ENCODE measurements around the gene DES. TPM values are rescaled to one million over a fixed set of nuclear protein-coding genes. Genes with fewer than 3 reads are reported as not detected.

The DES gene
- total RNA-seq, 1 donor from 2014 or later, result 19.8 TPM

DNA sequence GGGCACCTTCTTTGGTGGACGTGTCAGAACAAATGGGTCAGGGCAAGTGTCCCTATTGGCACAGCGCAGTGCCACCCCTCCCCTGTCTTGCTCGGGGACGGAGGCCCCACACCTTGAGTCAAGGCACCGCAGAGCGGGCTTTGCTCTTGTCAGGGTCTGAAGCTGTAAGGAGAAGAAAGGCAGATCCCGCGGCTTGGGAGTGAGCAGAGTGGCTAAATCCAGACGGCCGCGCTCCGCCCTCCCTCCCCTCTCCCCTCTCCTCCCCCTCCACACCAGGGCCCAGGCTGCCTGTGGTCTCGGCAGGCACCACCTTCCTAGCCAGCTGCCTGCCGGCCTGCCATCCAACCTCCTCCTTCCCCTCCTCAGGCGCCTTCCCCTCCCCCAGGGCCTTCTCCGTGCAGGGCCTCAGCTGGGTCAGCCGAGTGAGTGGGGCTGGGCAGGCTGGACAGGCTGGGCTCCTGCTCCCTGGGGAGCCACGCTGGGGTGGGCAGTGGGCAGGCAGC lies 42.3 kb downstream of the DES start:
- Mint-ChIP-seq H3K4me3 (ENCODE audit: unreplicated experiment) (peak overlapping the region; percentile 57), H3K36me3 (ENCODE audit: low read depth) (peaks cover 20% of the 10 kb centered on the region), H3K9me3 (ENCODE audit: low read depth) (no peaks in the 10 kb centered on the region), H3K27me3 (ENCODE audit: low read depth) (no peaks in the 10 kb centered on the region), H3K27ac (ENCODE audit: unreplicated experiment) (peak overlapping the region; percentile 91), H3K4me1 (ENCODE audit: low read depth) (peaks cover 38% of the 10 kb centered on the region)
- DNase-seq (ENCODE audit: low spot score), result peak; percentile 97
- TF ChIP-seq, protein P1, sequence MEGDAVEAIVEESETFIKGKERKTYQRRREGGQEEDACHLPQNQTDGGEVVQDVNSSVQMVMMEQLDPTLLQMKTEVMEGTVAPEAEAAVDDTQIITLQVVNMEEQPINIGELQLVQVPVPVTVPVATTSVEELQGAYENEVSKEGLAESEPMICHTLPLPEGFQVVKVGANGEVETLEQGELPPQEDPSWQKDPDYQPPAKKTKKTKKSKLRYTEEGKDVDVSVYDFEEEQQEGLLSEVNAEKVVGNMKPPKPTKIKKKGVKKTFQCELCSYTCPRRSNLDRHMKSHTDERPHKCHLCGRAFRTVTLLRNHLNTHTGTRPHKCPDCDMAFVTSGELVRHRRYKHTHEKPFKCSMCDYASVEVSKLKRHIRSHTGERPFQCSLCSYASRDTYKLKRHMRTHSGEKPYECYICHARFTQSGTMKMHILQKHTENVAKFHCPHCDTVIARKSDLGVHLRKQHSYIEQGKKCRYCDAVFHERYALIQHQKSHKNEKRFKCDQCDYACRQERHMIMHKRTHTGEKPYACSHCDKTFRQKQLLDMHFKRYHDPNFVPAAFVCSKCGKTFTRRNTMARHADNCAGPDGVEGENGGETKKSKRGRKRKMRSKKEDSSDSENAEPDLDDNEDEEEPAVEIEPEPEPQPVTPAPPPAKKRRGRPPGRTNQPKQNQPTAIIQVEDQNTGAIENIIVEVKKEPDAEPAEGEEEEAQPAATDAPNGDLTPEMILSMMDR (IDR thresholded peaks at IDR 0.05), result no peak

DNA sequence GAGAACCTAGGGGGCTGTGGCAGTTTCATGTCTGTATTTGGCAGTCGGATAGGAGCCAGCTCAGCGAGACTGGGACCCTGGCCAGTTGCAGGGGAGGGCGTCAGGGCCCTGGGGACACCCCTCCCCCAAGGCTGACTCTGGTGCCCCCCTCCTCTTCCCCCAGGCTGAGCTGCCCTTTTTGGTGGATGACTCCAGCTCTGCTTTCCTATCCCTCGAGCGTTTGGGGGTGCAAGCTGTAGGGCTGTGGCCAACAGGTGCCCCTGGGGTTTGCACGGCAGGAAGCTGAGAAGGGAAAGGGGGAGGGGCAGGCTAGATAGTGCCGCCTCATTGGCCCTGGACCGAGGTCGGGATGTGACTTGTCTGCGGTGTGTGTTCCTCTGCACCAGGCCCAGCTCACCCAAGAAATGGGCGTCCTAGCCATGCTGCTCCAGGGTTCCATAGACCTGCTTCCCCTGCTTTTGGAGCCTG lies 42.9 kb downstream of the DES start:
- no peaks in the 10 kb centered on the region for H3K27me3 Mint-ChIP-seq (ENCODE audit: low read depth)
- TF ChIP-seq, protein P1 (IDR thresholded peaks at IDR 0.05), result no peak
- H3K36me3 Mint-ChIP-seq (ENCODE audit: low read depth), result peaks cover 17% of the 10 kb centered on the region
- peaks cover 38% of the 10 kb centered on the region for H3K4me1 Mint-ChIP-seq (ENCODE audit: low read depth)
- peak overlapping the region; percentile 2 for H3K4me3 Mint-ChIP-seq (ENCODE audit: unreplicated experiment)
- peak overlapping the region; percentile 91 for H3K27ac Mint-ChIP-seq (ENCODE audit: unreplicated experiment)
- peak; percentile 84 for DNase-seq (ENCODE audit: low spot score)
- no peaks in the 10 kb centered on the region for H3K9me3 Mint-ChIP-seq (ENCODE audit: low read depth)

DNA sequence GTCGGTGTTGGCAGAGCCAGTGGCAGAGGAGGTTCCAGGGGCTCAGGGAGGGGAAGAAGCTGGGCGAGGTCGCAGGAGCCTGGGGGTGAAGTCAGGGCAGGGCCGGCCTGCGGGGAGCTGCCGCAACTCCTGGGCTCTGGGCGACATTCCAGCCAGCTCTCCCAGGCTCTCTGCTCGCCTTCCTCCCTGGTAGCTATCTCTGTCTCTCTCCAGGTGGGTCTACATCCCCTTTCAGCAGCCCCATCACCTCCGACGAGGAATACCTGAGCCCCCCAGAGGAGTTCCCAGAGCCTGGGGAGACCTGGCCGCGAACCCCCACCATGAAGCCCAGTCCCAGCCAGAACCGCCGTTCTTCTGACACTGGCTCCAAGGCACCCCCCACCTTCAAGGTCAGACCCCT lies 43.5 kb downstream of the DES start:
- TF ChIP-seq, protein P1 (IDR thresholded peaks at IDR 0.05), result no peak
- no peaks in the 10 kb centered on the region for H3K9me3 Mint-ChIP-seq (ENCODE audit: low read depth)

DNA sequence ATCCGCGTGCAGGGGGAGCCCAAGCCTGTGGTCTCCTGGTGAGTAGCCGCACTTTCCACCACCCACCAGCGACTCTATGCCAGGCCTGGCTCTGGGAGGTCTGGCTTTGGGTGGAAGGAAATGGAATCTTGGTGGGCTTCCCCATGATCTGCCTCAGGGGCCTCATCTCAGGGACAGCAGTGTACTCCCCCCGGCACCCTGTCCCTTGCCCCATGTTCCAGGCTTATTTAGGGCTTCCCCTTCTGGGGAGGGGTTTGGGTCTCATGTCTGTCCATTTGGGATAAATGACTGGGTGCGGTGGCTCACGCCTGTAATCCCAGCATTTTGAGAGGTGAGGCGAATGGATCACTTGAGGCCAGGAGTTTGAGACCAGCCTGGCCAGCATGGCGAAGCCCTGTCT lies 44.2 kb downstream of the DES start:
- Mint-ChIP-seq H3K27ac (ENCODE audit: unreplicated experiment) (no peak overlapping the region), H3K27me3 (ENCODE audit: low read depth) (no peaks in the 10 kb centered on the region), H3K9me3 (ENCODE audit: low read depth) (no peaks in the 10 kb centered on the region), H3K36me3 (ENCODE audit: low read depth) (peaks cover 17% of the 10 kb centered on the region), H3K4me3 (ENCODE audit: unreplicated experiment) (no peak overlapping the region), H3K4me1 (ENCODE audit: low read depth) (peaks cover 38% of the 10 kb centered on the region)
- peak; percentile 61 for DNase-seq (ENCODE audit: low spot score)
- TF ChIP-seq, protein P1 (IDR thresholded peaks at IDR 0.05), result no peak

More for the DNA sequence above, 43.5 kb downstream of the DES start:
- Mint-ChIP-seq H3K27ac (ENCODE audit: unreplicated experiment) (peak overlapping the region; percentile 91), H3K27me3 (ENCODE audit: low read depth) (no peaks in the 10 kb centered on the region), H3K36me3 (ENCODE audit: low read depth) (peaks cover 13% of the 10 kb centered on the region), H3K4me1 (ENCODE audit: low read depth) (peaks cover 38% of the 10 kb centered on the region), H3K4me3 (ENCODE audit: unreplicated experiment) (no peak overlapping the region)
- peak; percentile 83 for DNase-seq (ENCODE audit: low spot score)

DNA sequence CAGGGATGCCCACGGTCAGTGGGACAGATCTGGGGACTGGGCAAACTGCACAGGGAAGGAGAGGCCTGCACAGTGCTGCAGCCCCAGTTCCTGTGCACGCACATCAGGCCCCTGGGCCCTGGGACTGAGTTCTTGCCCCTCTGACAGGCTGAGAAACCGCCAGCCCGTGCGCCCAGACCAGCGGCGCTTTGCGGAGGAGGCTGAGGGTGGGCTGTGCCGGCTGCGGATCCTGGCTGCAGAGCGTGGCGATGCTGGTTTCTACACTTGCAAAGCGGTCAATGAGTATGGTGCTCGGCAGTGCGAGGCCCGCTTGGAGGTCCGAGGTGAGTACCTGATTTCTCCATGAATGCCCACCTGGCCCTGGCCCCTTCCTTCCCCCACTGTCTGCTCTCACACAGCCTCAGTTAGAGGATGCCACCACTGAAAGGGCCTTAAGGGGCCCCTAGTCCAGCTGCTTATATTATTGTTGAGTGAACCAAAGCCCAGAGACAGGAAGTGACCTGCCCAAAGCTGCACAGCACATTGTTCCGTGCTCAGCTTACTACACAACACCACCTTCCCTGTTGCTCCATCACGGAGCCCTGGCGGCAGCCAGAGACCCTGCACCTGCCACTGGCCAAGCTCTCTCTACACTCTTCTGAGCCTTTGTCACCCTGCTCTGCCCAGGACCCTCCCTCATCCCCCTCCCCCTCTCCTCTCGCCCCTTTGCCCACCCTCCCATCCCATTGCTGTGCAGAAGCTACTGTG lies 46.3 kb downstream of the DES start:
- H3K27me3 Mint-ChIP-seq (ENCODE audit: low read depth), result no peaks in the 10 kb centered on the region
- H3K27ac Mint-ChIP-seq (ENCODE audit: unreplicated experiment), result no peak overlapping the region
- TF ChIP-seq, protein P1 (IDR thresholded peaks at IDR 0.05), result no peak
- peaks cover 28% of the 10 kb centered on the region for H3K4me1 Mint-ChIP-seq (ENCODE audit: low read depth)
- H3K4me3 Mint-ChIP-seq (ENCODE audit: unreplicated experiment), result no peak overlapping the region
- peaks cover 17% of the 10 kb centered on the region for H3K36me3 Mint-ChIP-seq (ENCODE audit: low read depth)
- no peak for DNase-seq (ENCODE audit: low spot score)
- no peaks in the 10 kb centered on the region for H3K9me3 Mint-ChIP-seq (ENCODE audit: low read depth)
